GM21390 (cell line): Measurements from ENCODE around the gene RSPRY1.

ENCODE experiments used
- ATAC-seq: cut with Tn5 transposase; IDR thresholded peaks from one replicate; pipeline ENCODE4 v1.9.1; 2021; ENCODE audit not compliant: unreplicated experiment

Gene RSPRY1

GRCh38 chr16:57216968-57217367, 30.8 kb downstream of the RSPRY1 start:
- ATAC-seq = no peak

GRCh38 chr16:57223057-57223456, 36.9 kb downstream of the RSPRY1 start:
- ATAC-seq = no peak

- no peak for ATAC-seq
Measured at GRCh38 chr16:57224651-57225335, 38.7 kb downstream of the RSPRY1 start.

GRCh38 chr16:57225978-57226377, 39.8 kb downstream of the RSPRY1 start:
- no peak for ATAC-seq

GRCh38 chr16:57226701-57227621, 40.8 kb downstream of the RSPRY1 start:
- ATAC-seq = no peak

DNA sequence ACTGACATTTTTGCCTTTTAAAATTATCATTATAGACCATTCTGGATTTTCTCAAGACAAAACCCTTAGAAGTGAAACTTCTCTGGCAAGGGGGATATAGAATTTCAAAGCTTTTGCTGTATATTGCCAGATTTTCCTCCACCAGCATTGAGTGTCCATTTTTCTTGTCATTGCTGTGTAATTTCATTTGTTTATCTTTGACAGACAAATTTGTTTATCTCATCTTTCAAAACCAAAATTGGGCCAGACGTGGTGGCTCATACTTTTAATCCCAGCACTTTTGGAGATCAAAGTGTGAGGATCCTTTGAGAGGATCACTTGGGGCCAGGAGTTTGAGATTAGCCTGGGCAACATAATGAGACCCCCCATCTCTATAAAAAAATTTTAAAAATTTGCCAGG, 43.0 kb downstream of the RSPRY1 start:
- no peak for ATAC-seq

DNA sequence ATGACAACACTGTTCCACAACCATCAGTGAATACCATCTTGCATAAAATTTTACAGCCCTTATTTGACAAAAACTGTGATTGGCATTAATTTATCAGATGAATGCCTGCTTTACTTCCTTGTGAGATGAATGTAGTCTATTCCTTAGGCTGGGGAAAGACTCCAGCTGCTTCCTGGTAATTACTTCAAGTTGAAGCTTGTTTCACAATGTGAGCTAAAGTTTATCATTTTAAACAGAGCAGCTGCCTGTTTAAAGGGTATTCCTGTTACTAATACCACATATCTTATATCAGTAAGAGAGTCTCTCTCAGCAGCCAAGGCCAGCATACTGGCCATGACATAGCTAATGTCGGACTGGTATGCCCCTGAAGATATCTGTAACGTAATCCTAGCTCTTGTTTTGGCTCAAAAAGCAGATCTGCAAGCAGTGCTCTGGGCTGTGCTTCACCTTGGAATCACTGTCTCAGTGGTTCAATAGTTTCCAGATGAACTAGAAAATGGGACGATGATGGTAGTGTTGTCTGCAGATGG, 45.8 kb downstream of the RSPRY1 start:
- ATAC-seq = no peak

- ATAC-seq = no peak
Measured at GRCh38 chr16:57233944-57234706, 48.0 kb downstream of the RSPRY1 start.

- ATAC-seq = no peak
Measured at GRCh38 chr16:57234707-57235092, 48.6 kb downstream of the RSPRY1 start.

DNA sequence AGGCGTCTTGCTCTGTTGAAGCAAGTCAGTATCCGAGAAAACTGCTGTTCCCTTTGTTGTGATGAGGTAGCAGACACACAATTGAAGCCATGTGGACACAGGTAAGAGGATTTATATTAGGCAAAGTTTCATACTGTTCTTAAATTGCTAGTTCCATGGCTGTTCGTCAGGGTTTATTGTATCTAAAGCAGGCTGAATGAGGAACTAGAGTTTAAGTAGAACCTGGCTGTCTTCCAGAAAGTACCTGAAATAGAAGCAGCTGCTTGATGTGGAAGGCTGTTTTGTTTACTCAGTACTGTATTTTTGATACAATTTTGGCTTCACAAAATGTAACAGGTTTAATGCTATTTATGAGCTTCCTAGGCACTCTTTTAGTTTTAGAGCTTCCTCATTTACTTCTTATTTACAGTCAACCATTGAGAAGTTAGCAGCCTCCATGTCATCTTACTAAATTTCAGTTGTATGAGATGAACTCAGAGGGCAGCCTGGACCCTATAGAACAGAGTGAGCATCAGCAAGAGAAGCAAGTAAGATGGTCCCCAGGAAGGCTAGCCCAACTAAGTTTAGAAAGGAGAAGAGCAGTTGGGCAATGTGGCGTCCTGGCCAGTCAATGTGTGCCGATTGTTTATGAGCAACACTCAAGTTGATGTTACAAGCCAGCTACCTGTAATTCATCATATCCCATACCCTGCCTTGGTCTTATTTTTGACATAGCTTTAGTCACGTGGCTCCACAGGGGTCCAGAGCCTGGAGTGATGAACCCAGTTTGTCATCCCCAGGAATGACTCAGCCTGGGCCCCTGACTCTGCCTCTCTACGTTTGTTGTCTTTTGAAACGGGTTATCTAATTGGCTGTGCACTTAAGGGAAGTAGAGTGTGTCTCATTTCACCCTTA, 49.2 kb downstream of the RSPRY1 start:
- ATAC-seq = no peak

GRCh38 chr16:57236022-57236350, 49.9 kb downstream of the RSPRY1 start:
- no peak for ATAC-seq

DNA sequence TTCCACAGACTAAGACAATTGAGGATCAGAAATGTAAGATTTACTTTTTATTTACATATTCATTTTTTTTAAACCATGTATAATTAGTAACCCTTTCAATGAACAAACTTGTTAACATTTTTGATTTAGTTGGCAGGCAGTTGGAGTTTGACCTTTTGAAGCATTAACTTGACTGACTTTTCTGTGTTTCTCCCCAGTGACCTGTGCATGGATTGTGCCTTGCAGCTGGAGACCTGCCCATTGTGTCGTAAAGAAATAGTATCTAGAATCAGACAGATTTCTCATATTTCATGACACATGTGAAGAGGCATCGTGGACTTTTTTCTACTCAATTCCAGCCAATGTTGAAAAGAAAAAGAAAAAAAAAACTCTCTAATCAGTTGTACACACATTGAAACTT, 52.6 kb downstream of the RSPRY1 start:
- no peak for ATAC-seq

GRCh38 chr16:57239107-57239506, 53.0 kb downstream of the RSPRY1 start:
- ATAC-seq = no peak

GRCh38 chr16:57240851-57241250, 54.7 kb downstream of the RSPRY1 start:
- ATAC-seq = no peak

GRCh38 chr16:57242650-57243049, 56.5 kb downstream of the RSPRY1 start:
- ATAC-seq = no peak

GRCh38 chr16:57244463-57244766, 58.3 kb downstream of the RSPRY1 start:
- peak; percentile 19 for ATAC-seq

DNA sequence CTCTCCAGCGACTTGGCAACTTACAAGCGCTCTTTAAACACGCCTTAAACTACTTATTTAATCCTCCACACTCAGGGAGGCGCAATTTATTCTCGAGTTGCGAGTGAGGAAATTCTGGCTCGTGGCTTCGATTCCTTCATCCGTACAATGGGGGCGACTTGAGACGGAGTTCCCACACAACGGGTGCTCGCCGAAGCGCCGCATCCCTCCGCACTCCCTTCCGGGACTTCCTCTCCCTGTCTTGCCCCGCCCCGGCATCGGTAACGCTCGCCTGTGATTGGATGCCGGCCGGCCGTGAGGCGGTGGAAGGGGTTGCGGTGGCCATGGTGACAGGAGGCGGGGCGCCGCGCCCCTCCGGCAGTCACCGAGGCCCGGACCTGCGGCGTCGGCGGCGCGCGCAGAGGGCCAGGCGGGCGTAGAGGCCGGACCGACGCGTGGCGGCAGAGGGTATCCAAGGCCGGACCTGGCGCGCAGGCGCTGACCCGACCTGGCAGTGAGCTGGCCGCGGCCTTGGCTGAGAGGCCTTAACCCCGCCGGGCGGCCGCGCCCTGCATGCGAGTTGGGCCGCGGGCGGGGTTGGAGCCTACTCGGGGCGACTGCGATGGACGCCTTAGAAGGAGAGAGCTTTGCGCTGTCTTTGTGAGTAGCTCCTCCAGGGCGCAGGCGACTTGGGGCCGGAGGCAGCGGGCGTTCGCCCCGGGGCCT, 58.8 kb downstream of the RSPRY1 start, which contains the start of gene ARL2BP:
ARL2BP (plus strand) TSS at position 493 of the 705 bp plus-strand sequence; CDS start at position 602, 109 bp downstream.
- peak; percentile 95 for ATAC-seq

- peak; percentile 32 for ATAC-seq
Measured at GRCh38 chr16:57245472-57246113, 59.5 kb downstream of the RSPRY1 start.

DNA sequence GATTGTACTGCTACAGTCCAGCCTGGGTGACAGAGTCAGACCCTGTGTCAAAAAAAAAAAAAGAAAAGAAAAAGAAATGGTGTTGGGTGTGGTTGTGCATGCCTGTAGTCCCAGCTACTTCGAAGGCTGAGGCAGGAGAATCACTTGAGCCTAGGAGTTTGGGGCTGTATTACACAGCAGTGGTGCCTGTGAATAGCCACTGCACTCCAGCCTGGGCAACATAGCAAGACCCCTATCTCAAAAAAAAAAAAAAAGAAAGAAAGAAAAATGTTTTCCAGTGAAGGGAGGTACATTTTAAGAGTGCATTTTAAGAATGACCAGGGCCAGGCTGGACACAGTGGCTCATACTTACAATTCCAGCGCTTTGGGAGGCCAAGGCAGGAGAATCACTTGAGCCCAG, 65.2 kb downstream of the RSPRY1 start:
- no peak for ATAC-seq
